H9 (cell line): ENCODE measurements around the gene FAM222B. TPM values are rescaled to one million over a fixed set of nuclear protein-coding genes. Genes with fewer than 3 reads are reported as not detected.

Experiments used
- DNase-seq: peaks from one replicate; pipeline ENCODE4 v3.0.0-alpha.2; 2017
- H2AFZ ChIP-seq: one replicate; pipeline ENCODE4 v1.6.1; 2013; ENCODE audit warnings: mild to moderate bottlenecking, low read length, control low read depth, moderate library complexity
- H2AK5ac ChIP-seq: 2 replicates; pipeline ENCODE4 v1.6.1; 2013; ENCODE audit warnings: low read length, control low read depth, mixed read lengths; ENCODE audit not compliant: insufficient read length
- H2BK120ac ChIP-seq: one replicate; pipeline ENCODE4 v1.6.1; 2013; ENCODE audit warnings: low read depth, mild to moderate bottlenecking, low read length, control low read depth, inconsistent platforms; ENCODE audit not compliant: poor library complexity, severe bottlenecking
- H2BK12ac ChIP-seq: 2 replicates; pipeline ENCODE4 v1.6.1; 2013; ENCODE audit warnings: low read length, control low read depth, mixed read lengths, low read depth; ENCODE audit not compliant: insufficient read length
- H2BK15ac ChIP-seq: 2 replicates; pipeline ENCODE4 v1.6.1; 2013; ENCODE audit warnings: low read depth, low read length, control low read depth
- H2BK20ac ChIP-seq: one replicate; pipeline ENCODE4 v1.6.1; 2013; ENCODE audit warnings: low read depth, mild to moderate bottlenecking, low read length, control low read depth, inconsistent platforms; ENCODE audit not compliant: poor library complexity, severe bottlenecking
- H2BK5ac ChIP-seq: 2 replicates; pipeline ENCODE4 v1.6.1; 2013; ENCODE audit warnings: low read length, control low read depth, mixed read lengths; ENCODE audit not compliant: insufficient read length
- H3K14ac ChIP-seq: 2 replicates; pipeline ENCODE4 v1.6.1; 2013; ENCODE audit warnings: low read length, control low read depth; ENCODE audit not compliant: insufficient read depth
- H3K18ac ChIP-seq: 2 replicates; pipeline ENCODE4 v1.6.1; 2013; ENCODE audit warnings: low read depth, mild to moderate bottlenecking, mixed read lengths, low read length, control low read depth; ENCODE audit not compliant: insufficient read length
- H3K23ac ChIP-seq: 2 replicates; pipeline ENCODE4 v1.6.1; 2013; ENCODE audit warnings: low read length, control low read depth, mixed read lengths, low read depth; ENCODE audit not compliant: insufficient read length
- H3K23me2 ChIP-seq: 2 replicates; pipeline ENCODE4 v1.6.1; 2013; ENCODE audit warnings: low read depth, mild to moderate bottlenecking, mixed read lengths, low read length, control low read depth; ENCODE audit not compliant: insufficient read length, poor library complexity, severe bottlenecking
- H3K27ac ChIP-seq: 2 replicates; pipeline ENCODE4 v1.5.1; 2013; ENCODE audit warnings: low read length, control low read depth, mixed read lengths, low read depth; ENCODE audit not compliant: insufficient read length
- H3K27me3 ChIP-seq: 2 replicates; pipeline ENCODE4 v1.6.1; 2013; ENCODE audit warnings: low read length, control low read depth, inconsistent platforms; ENCODE audit not compliant: insufficient read depth
- H3K4ac ChIP-seq: 2 replicates; pipeline ENCODE4 v1.6.1; 2013; ENCODE audit warnings: low read depth, mild to moderate bottlenecking, control low read depth, inconsistent platforms, low read length, moderate library complexity
- H3K4me1 ChIP-seq: 2 replicates; pipeline ENCODE4 v1.6.1; 2013; ENCODE audit warnings: low read length, control low read depth, inconsistent platforms; ENCODE audit not compliant: insufficient read depth
- H3K4me2 ChIP-seq: 2 replicates; pipeline ENCODE4 v1.6.1; 2013; ENCODE audit warnings: low read length, control low read depth, mixed read lengths; ENCODE audit not compliant: insufficient read length, insufficient read depth
- H3K56ac ChIP-seq: 2 replicates; pipeline ENCODE4 v1.6.1; 2013; ENCODE audit warnings: low read depth, mild to moderate bottlenecking, mixed read lengths, low read length, control low read depth; ENCODE audit not compliant: insufficient read length
- H3K79me1 ChIP-seq: 2 replicates; pipeline ENCODE4 v1.6.1; 2013; ENCODE audit warnings: low read depth, mild to moderate bottlenecking, moderate library complexity, low read length, control low read depth, inconsistent platforms; ENCODE audit not compliant: insufficient read depth, poor library complexity, severe bottlenecking
- H3K79me2 ChIP-seq: 2 replicates; pipeline ENCODE4 v1.6.1; 2013; ENCODE audit warnings: low read length, control low read depth, inconsistent platforms; ENCODE audit not compliant: insufficient read depth
- H3K9ac ChIP-seq: 2 replicates; pipeline ENCODE4 v1.6.1; 2013; ENCODE audit warnings: low read length, control low read depth, mixed read lengths; ENCODE audit not compliant: insufficient read length; ENCODE audit errors: extremely low read depth
- H3K9me3 ChIP-seq: one replicate; pipeline ENCODE4 v1.6.1; 2013; ENCODE audit warnings: low read depth, low read length, inconsistent platforms; ENCODE audit not compliant: control insufficient read depth
- H3T11ph ChIP-seq: one replicate; pipeline ENCODE4 v1.6.1; 2013; ENCODE audit warnings: mild to moderate bottlenecking, low read length, control low read depth, inconsistent platforms
- H4K20me1 ChIP-seq: one replicate; pipeline ENCODE4 v1.6.1; 2013; ENCODE audit not compliant: control insufficient read depth, insufficient read length, insufficient read depth
- H4K5ac ChIP-seq: 2 replicates; pipeline ENCODE4 v1.6.1; 2013; ENCODE audit warnings: low read depth, mild to moderate bottlenecking, mixed read lengths, low read length, control low read depth; ENCODE audit not compliant: insufficient read length
- H4K8ac ChIP-seq: replicated peaks from 2 replicates; pipeline ENCODE4 v1.6.1; 2013; ENCODE audit warnings: low read length, control low read depth, mixed read lengths, low read depth; ENCODE audit not compliant: insufficient read length
- H4K91ac ChIP-seq: 2 replicates; pipeline ENCODE4 v1.6.1; 2013; ENCODE audit warnings: low read depth, mild to moderate bottlenecking, moderate library complexity, mixed read lengths, low read length, control low read depth; ENCODE audit not compliant: insufficient read length
- H3K27ac Mint-ChIP-seq, 3 experiments: 2 replicates in 2 of 3; 3 replicates in 1 of 3; pipeline ENCODE4 v1.8.0; 2020 to 2021; ENCODE audit warnings: mixed read lengths in 3 of 3, mild to moderate bottlenecking in 1 of 3, moderate library complexity in 1 of 3
- H3K27me3 Mint-ChIP-seq: 2 replicates; pipeline ENCODE4 v1.8.0; 2021; ENCODE audit warnings: low read depth, mild to moderate bottlenecking, moderate library complexity, mixed read lengths
- H3K36me3 Mint-ChIP-seq, 3 experiments: 2 replicates in 2 of 3; 3 replicates in 1 of 3; pipeline ENCODE4 v1.8.0; 2020 to 2021; ENCODE audit warnings: low read depth in 3 of 3, mixed read lengths in 3 of 3; ENCODE audit not compliant: insufficient read depth in 1 of 3
- H3K4me1 Mint-ChIP-seq, 2 experiments: 2 replicates each; pipeline ENCODE4 v1.8.0; 2020; ENCODE audit warnings: mixed read lengths in 2 of 2
- H3K4me3 Mint-ChIP-seq, 2 experiments: 2 replicates in 1 of 2; 3 replicates in 1 of 2; pipeline ENCODE4 v1.8.0; 2020 to 2021; ENCODE audit warnings: mild to moderate bottlenecking in 2 of 2, mixed read lengths in 2 of 2, moderate library complexity in 1 of 2
- H3K9me3 Mint-ChIP-seq, 2 experiments: 2 replicates in 1 of 2; 3 replicates in 1 of 2; pipeline ENCODE4 v1.8.0; 2020; ENCODE audit warnings: mild to moderate bottlenecking in 2 of 2, mixed read lengths in 2 of 2, moderate library complexity in 1 of 2
- WGBS: extraction: QIAGEN DNeasy Blood & Tissue Kit; methylation state at CpG from one replicate; pipeline ENCODE4 v1.1.7; 2013; ENCODE audit warnings: missing lambda C conversion rate, low lambda C conversion rate, mixed read lengths; ENCODE audit not compliant: insufficient read length; ENCODE audit errors: extremely low coverage; 5-methylcytosine and 5-hydroxymethylcytosine counted together
- total RNA-seq: library from RNA; stranded (reverse); gene quantifications from 2 replicates; pipeline ENCODE4 v1.2.1, GENCODE V29; 2021
- TF ChIP-seq, protein P1 (sequence below): fragments of 200-600 bp; sonication (generic); conservative IDR thresholded peaks from 3 replicates; pipeline ENCODE4 v1.8.0; 2021; ENCODE audit warnings: antibody characterized with exemption, mild to moderate bottlenecking

Gene FAM222B
- total RNA-seq, 1 experiment from 2014 or later, result 76.1 TPM

GRCh38 chr17:28773736-28774135 is 68.9 kb downstream of the FAM222B start:
- no peak overlapping the region for H2BK15ac ChIP-seq
- H3T11ph ChIP-seq, result no peak overlapping the region
- Mint-ChIP-seq H3K27ac (peak overlapping the region; percentile 36 to 94 (median 81); a peak in 6 of 7 replicates), H3K4me3 (no peak overlapping the region), H3K36me3 (peaks cover 16 to 30% (median 23%) of the 10 kb centered on the region in 3 experiments), H3K4me1 (peaks cover 0 to 13% of the 10 kb centered on the region in 2 experiments; a peak in 2 of 4 replicates), H3K27me3 (no peaks in the 10 kb centered on the region), H3K9me3 (no peaks in the 10 kb centered on the region; a peak in 1 of 5 replicates)
- H3K4ac ChIP-seq, result no peak overlapping the region
- no peak overlapping the region for H3K56ac ChIP-seq
- H2BK120ac ChIP-seq, result no peak overlapping the region
- H4K91ac ChIP-seq, result no peak overlapping the region
- no peak overlapping the region for H2BK20ac ChIP-seq
- TF ChIP-seq, protein P1, sequence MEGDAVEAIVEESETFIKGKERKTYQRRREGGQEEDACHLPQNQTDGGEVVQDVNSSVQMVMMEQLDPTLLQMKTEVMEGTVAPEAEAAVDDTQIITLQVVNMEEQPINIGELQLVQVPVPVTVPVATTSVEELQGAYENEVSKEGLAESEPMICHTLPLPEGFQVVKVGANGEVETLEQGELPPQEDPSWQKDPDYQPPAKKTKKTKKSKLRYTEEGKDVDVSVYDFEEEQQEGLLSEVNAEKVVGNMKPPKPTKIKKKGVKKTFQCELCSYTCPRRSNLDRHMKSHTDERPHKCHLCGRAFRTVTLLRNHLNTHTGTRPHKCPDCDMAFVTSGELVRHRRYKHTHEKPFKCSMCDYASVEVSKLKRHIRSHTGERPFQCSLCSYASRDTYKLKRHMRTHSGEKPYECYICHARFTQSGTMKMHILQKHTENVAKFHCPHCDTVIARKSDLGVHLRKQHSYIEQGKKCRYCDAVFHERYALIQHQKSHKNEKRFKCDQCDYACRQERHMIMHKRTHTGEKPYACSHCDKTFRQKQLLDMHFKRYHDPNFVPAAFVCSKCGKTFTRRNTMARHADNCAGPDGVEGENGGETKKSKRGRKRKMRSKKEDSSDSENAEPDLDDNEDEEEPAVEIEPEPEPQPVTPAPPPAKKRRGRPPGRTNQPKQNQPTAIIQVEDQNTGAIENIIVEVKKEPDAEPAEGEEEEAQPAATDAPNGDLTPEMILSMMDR, result no peak
- H3K23me2 ChIP-seq, result no peaks in the 10 kb centered on the region
- no peak overlapping the region for H3K14ac ChIP-seq
- H3K79me1 ChIP-seq, result no peaks in the 10 kb centered on the region
- no peak overlapping the region for H2BK12ac ChIP-seq
- H2BK5ac ChIP-seq, result no peak overlapping the region
- H3K27me3 ChIP-seq, result no peaks in the 10 kb centered on the region
- no peak for DNase-seq
- no peak overlapping the region for H3K18ac ChIP-seq
- H2AK5ac ChIP-seq, result no peak overlapping the region
- peaks cover 7% of the 10 kb centered on the region; the same call in 1 of the 2 replicates for H3K79me2 ChIP-seq
- no peak overlapping the region for H3K27ac ChIP-seq
- no peak overlapping the region for H3K9ac ChIP-seq
- H4K20me1 ChIP-seq, result no peaks in the 10 kb centered on the region
- H4K5ac ChIP-seq, result no peak overlapping the region
- no peaks in the 10 kb centered on the region for H3K9me3 ChIP-seq
- no peak overlapping the region for H4K8ac ChIP-seq
- no CpG with 5 or more reads among the region's 6 CpGs for WGBS
- H3K4me1 ChIP-seq, result no peaks in the 10 kb centered on the region
- H3K4me2 ChIP-seq, result no peak overlapping the region
- no peak overlapping the region for H2AFZ ChIP-seq
- no peak overlapping the region for H3K23ac ChIP-seq
